Fibroblast of skin of right quadriceps (primary cell): ENCODE results near the gene ST6GALNAC1.

Experiments used
- DNase-seq: peaks from one replicate; pipeline ENCODE4 v3.0.0-alpha.2; 2013

The ST6GALNAC1 gene

GRCh38 chr17:76675648-76676047, 32.1 kb upstream of the ST6GALNAC1 start:
- no peak for DNase-seq

DNA sequence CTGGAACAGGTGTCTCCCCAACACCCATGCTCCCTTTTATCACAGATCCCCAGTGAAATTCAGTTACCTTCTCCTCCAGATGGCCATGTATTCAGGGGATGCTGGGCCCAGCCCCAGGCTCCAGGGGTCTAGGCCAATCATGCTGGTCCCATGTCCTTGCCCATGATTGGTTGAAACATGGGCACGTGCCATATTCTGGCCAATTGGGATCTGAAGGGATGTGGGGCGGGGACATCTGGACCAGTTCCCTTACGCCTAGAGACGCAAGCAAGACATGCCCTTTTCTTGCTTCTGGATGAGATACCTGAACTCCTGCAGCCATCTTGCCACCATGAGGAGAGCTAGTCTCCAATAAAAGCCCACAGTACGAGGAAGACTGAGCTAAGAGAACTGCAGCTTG, 31.0 kb upstream of the ST6GALNAC1 start:
- DNase-seq: no peak

DNA sequence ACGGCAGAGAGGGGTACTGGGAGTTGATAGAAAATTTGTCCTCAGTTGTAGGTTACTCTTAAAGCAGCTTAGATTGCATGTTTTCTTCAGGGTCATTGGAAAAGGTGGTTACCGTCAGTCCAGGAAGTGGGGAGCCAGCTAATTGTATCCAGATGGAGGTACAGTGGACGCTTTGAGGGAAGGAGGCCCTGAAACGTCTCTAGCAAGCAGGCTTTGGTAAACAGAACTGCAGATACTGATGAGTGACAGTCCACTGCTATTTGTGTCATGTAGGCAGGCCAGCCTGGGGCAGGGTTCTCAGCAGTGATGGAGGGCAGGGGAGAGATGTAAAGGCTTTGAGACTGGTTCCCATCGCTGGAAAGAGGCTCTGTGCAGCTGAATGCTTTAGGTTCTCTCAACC, 30.2 kb upstream of the ST6GALNAC1 start:
- DNase-seq: peak; percentile 59

- DNase-seq: no peak
Measured at GRCh38 chr17:76672892-76673291, 29.3 kb upstream of the ST6GALNAC1 start.

DNA sequence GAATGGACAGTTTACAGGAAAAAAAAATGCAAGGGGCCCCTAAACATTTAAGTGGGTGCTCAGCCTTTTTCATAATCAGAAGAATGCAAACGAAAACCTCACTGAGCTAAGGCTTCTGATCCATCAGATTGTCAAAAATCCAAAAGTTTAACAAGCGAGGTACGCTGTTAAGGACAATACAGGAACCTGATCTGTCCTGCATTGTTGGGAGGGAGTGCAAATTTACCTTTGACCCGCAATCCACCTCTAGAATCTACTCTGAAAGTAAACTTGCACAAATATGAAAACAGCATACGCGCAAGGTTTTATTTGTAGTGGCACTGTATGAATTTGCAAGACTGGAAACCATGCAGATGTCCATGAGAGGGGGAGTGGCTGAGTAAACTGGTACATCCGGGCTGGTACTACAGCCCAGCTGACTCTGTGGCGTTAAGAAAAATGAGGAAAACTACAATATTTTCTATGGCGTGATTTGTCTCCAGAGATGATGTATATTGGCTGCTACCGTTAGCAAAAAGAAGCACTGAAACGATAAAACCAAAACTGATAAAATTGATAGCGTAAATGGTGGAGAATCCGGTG, 28.8 kb upstream of the ST6GALNAC1 start:
- DNase-seq: no peak

- DNase-seq: no peak
Measured at GRCh38 chr17:76671912-76672262, 28.3 kb upstream of the ST6GALNAC1 start.

- peak; percentile 100 for DNase-seq
Measured at GRCh38 chr17:76671123-76671911, 27.8 kb upstream of the ST6GALNAC1 start.

DNA sequence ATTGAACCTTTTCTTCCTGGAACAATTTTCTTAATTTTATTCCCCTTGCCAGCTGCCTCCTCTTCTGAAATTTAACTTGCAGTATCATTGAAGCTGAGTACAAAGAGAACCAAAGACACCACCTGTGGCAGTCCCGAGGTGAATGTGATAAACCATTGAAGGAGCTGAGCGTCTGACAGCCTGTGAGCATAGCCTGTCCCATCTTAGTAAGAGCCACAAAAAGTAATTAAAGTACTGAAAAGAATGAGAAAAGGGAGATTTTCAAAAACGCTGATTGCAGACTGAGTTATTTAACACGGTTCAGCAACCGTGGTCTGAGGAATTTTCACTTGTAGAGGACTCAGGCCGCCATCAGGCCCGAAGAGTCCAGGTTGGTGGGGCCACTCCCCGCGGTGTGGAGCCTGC, 27.2 kb upstream of the ST6GALNAC1 start:
- DNase-seq: no peak

- DNase-seq: no peak
Measured at GRCh38 chr17:76670020-76670717, 26.6 kb upstream of the ST6GALNAC1 start.

- no peak for DNase-seq
Measured at GRCh38 chr17:76667786-76668453, 24.4 kb upstream of the ST6GALNAC1 start.

- no peak for DNase-seq
Measured at GRCh38 chr17:76667491-76667755, 23.9 kb upstream of the ST6GALNAC1 start.

- DNase-seq: no peak
Measured at GRCh38 chr17:76660656-76661042, 17.1 kb upstream of the ST6GALNAC1 start.

DNA sequence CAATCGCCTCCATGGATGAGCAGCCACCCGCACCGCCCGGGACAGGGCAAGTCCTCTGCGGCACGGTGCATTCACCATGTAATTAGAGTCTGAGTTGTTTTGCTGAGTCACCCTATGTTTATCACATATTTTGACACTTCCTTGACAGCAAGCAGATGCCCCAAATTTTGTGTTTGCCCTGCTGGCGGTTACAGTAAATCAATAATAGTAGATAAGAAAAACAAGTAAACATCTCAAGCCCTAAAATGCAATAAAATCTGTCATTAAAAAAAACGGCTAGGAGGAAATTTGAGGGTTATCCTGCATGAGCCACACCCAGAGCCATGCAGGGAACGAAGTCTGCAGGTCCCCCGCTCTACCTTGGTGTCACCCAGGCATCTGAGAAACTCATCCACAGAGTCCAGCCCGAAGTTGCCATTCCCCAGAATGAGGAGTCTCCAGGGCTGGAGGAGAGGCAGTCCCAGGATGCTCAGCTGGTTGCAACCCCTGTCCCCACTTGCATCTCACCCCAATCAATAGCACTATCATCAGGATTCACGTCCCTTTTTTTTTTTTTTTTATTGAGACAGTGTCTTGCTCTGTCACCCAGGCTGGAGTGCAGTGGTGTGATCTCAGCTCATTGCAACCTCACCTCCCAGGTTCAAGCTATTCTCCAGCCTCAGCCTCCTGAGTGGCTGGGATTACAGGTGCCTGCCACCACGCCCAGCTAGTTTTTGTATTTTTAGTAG, 16.5 kb upstream of the ST6GALNAC1 start:
- no peak for DNase-seq

DNA sequence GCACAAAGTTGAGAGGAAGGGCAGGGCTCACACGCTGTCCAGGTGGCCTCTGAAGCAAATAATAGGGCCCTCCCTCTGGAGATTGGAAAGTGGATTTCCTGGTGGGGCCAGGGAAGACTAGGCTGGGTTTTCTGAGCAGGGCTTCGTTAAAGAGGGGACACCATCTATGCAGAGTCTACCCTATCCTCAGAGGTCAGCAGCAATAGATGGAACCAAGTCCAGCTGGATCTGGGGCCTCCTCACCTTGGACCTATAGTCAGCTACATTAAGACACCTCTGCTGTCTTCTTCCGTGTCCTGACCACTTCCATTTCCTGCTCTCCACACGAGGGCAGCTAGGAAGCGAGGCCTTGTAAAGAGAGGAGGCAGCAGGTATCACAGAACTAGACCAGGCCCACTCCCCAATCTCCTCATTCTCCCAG, 14.7 kb upstream of the ST6GALNAC1 start:
- DNase-seq: no peak

DNA sequence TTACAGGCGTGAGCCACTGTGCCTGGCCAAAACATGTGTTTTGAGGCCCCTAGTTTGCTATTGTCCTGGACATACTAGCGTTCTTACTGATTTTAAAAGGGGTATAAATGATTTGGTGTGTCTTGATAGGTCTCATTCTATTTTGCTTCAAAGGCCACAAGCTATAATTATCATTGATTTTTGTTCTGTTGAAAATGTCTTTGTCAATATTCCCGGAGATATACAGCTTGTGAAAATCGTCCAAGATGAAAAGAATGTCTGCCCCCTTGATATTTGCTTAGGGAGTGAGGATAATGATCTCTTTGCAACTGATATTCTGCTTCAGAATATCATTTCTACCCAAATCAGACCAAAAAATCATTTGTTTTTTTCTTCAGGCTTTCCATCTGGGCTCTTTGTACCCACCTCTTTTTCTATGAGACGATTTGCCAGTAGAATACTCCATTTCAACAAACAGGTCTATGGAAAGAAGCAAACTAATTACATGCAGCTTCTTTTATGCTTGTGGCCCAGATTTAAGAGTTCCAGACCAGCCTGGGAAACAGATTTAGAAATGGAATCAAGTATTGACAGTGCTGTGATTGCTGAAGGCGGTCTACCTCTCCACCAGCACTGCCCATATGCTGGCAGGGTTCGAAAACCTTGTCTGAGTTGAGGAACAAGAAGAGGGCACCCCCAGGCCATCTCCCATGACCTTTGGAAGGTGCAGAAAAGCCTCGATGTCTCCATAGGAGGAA, 14.1 kb upstream of the ST6GALNAC1 start:
- DNase-seq: no peak

DNA sequence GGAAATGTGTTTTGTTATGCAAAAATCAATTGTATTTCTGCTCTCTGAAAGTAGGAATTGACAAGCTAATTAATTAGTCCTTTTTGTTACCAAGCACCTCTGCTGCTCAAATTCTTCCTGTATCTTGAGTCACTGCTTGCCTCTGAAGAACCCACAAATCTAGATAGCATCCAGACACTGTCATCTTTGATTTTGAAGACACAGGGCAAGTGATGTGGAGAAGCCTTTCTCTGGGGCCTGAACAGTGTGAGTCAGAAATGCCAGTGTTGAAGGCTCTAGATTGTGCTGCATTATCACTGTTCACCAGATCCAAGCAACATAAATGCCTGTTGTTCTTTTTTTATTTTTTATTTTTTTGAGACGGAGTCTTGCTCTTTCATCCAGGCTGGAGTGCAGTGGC, 10.9 kb upstream of the ST6GALNAC1 start:
- no peak for DNase-seq

DNA sequence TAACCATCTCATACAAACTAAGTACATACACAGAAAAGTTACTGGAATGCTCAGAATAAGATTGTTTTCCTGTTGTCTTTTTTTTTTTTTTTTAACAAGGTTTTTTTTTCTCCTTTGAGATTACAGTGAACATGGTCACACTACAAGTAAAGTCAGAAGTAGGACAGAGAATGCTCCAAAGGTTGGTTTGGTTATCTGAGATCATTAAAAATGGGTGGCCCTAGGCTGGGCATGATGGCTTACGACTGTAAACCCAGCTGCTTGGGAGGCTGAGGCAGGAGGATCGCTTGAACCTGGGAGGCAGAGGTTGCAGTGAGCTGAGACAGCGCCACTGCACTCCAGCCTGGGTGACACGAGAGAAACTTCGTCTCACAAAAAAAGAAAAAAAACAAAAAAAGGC, 6.9 kb upstream of the ST6GALNAC1 start:
- DNase-seq: no peak

DNA sequence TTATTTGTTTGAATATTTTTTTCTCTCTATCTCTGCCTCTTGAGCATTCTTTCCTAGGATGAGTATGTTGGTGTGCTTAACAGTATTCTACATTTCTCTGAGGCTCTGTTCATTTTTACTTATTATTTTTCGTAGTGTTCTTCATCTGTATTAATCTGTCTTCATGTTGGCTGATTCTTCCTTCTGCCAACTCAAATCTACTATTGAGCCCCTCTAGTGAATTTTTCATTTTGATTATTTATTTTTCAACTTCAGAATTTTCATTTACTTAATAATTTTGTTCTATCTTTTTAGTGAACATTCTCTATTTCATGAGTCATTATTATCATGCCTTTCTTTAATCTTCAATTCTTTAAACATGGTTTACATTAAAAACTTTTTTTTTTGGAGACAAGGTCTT, 3.2 kb upstream of the ST6GALNAC1 start:
- DNase-seq: no peak

DNA sequence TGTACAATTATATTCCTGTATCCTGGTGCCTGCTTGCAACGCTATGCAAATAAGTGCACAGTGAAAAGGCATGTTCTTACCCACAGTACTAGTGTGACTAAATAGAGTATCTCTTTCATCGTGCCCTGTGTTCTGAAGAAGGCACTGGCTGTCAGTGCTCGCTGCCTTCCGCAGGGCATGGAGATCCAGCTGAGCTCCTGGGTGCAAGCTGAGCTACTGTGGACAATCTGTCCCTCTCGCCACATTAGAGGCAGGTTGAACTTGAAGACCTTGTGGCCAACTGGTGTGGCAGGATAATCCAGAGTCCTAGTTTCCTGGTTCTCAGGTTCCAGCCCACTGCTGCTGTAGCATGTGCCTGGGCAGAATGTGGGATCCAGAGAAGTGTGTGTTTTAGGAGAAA, 1.9 kb upstream of the ST6GALNAC1 start:
- DNase-seq: no peak

DNA sequence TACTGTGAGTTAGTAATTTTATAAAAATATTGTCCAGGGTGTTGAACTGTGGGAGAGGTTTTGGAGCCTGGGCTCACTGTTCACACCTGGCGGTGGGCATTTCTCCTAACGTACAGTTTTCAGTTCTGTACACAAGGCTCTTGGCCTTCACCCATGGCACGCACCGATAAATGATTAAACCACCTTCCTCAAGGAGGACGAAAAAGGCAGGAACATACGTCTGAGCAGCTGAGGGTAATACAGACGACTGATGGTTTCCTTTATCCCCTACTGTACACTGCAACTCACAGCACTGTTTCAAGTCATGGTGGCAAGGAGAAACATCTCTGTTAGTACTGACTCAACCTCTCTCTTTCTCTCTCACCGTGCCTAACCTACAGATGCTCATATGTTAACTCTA, 1.4 kb upstream of the ST6GALNAC1 start:
- no peak for DNase-seq

- DNase-seq: no peak
Measured at GRCh38 chr17:76642994-76643393, 563 bp downstream of the ST6GALNAC1 start.

DNA sequence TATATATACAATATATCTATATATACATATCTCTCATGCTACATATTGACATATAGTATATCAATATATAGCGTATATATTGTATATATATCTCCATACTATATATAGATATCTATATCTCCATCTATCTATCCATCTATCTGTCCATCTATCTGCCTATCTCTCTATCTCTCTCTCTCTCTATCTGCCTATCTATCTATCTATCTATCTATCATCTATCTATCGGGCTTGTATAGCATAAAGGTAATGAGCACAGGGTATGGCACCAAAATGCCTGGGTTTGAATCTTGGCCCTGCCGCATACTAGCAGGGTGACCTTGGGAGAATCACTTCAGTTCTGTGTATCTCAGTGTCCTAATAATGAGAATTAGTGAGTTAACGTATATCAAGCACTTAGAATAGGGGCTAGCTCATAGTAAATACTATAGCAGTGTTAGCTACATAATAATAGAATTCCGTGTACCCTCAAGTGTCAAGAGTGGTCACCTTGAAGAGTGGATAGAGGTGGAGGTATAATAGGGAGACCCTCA, 1.5 kb downstream of the ST6GALNAC1 start:
- no peak for DNase-seq
